ENCODE results near the gene CXCL1.
A peak's percentile ranks its signal among the peaks of the same experiment; 100 is the strongest.

DNA sequence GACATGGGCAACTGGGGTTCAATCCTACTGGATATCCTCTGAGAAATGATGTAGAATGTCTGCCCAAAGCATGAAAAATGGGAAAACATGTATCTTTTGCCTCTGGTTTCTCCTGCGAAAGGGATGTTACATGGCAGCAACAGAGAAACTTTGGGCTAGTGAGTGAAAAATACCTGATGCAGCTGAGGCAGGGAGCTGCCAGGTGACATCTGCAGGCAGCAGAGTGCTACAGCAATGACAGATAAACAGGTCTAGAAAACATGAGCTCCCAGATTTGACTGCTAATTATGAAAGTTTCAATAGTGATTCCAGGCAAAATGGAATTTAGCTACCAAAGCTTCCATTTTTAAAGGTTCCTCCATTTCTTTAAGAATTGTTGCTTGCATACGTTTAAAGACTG is 4.8 kb upstream of the CXCL1 start:
- TF ChIP-seq, protein P1, sequence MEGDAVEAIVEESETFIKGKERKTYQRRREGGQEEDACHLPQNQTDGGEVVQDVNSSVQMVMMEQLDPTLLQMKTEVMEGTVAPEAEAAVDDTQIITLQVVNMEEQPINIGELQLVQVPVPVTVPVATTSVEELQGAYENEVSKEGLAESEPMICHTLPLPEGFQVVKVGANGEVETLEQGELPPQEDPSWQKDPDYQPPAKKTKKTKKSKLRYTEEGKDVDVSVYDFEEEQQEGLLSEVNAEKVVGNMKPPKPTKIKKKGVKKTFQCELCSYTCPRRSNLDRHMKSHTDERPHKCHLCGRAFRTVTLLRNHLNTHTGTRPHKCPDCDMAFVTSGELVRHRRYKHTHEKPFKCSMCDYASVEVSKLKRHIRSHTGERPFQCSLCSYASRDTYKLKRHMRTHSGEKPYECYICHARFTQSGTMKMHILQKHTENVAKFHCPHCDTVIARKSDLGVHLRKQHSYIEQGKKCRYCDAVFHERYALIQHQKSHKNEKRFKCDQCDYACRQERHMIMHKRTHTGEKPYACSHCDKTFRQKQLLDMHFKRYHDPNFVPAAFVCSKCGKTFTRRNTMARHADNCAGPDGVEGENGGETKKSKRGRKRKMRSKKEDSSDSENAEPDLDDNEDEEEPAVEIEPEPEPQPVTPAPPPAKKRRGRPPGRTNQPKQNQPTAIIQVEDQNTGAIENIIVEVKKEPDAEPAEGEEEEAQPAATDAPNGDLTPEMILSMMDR (IDR thresholded peaks at IDR 0.05; ENCODE audit: insufficient read depth, low read depth, low read length), result peak; percentile 26
- TF ChIP-seq EZH2 (IDR thresholded peaks at IDR 0.05; ENCODE audit: insufficient read depth, low read length), result no peak
